GM12878 (cell line): ENCODE measurements around the gene SPOCK1. TPM values are rescaled to one million over a fixed set of nuclear protein-coding genes. Genes with fewer than 3 reads are reported as not detected.

Source experiments
- ATAC-seq: fragments of 200-7000 bp; cut with Tn5 transposase; 3 replicates; pipeline ENCODE4 v1.9.1; 2020; ENCODE audit warnings: mild to moderate bottlenecking, moderate library complexity
- BruUV-seq: library from RNA; stranded (reverse); fragments of 400-500 nt; replicated peaks from 2 replicates; lab custom pipeline; 2021; lab: Mats Ljungman, UMichigan
- CTCF ChIA-PET: fragments of 300-600 bp; sonication (Branson Sonifier 250); formaldehyde crosslinking; extraction: SDS; loops from one replicate; lab custom pipeline; 2021; ENCODE audit warnings: inconsistent platforms; lab: Yijun Ruan, JAX
- POLR2A ChIA-PET: fragments of 350-600 bp; formaldehyde crosslinking; extraction: SDS; loops from one replicate; lab custom pipeline; 2021; ENCODE audit warnings: inconsistent platforms; lab: Charles Lee
- RAD21 ChIA-PET: fragments of 300-600 bp; sonication (Branson Sonifier 250); formaldehyde crosslinking; loops from one replicate; lab custom pipeline; 2023; ENCODE audit warnings: antibody characterized with exemption; ENCODE audit not compliant: unreplicated experiment; lab: Charles Lee
- SMC1A ChIA-PET: fragments of 300-600 bp; sonication (Branson Sonifier 250); formaldehyde crosslinking; loops from one replicate; lab custom pipeline; 2023; ENCODE audit not compliant: unreplicated experiment, uncharacterized antibody; lab: Charles Lee
- DNase-seq: peaks from one replicate; pipeline ENCODE4 v3.0.0-alpha.2; 2011; ENCODE audit warnings: low read depth, low spot score
- FAIRE-seq: peaks from 3 replicates; lab custom pipeline; 2011; peaks lifted over from hg19 to GRCh38; lab: Jason Lieb, UNC
- H2AFZ ChIP-seq: 2 replicates; pipeline ENCODE4 v1.6.0; 2011; ENCODE audit warnings: low read depth, low read length, control low read depth; ENCODE audit not compliant: control insufficient read depth
- H3K27ac ChIP-seq: 2 replicates; pipeline ENCODE4 v1.5.1; 2011; ENCODE audit warnings: control low read depth; ENCODE audit not compliant: control insufficient read depth, insufficient read depth
- H3K27me3 ChIP-seq, 2 experiments: replicated peaks in 1 of 2; 2 replicates each; pipeline versions ENCODE4 v1.6.0 to v1.6.1; 2011; ENCODE audit warnings: low read length in 1 of 2; ENCODE audit not compliant: control insufficient read depth in 2 of 2, insufficient read depth in 2 of 2
- H3K36me3 ChIP-seq, 2 experiments: 2 replicates each; pipeline ENCODE4 v1.5.1; 2011; ENCODE audit warnings: low read length in 1 of 2; ENCODE audit not compliant: control insufficient read depth in 2 of 2, insufficient read depth in 2 of 2
- H3K4me1 ChIP-seq: 2 replicates; pipeline ENCODE4 v1.6.1; 2011; ENCODE audit warnings: mild to moderate bottlenecking, low read length, moderate library complexity, mixed read lengths; ENCODE audit not compliant: control insufficient read depth, insufficient read depth
- H3K4me2 ChIP-seq: 2 replicates; pipeline ENCODE4 v1.6.0; 2011; ENCODE audit warnings: control low read depth; ENCODE audit not compliant: control insufficient read depth, insufficient read depth
- H3K4me3 ChIP-seq: fragments of 200-600 bp; sonication (generic); 2 replicates; pipeline ENCODE4 v1.5.1; 2016
- H3K79me2 ChIP-seq: 2 replicates; pipeline ENCODE4 v1.6.0; 2011; ENCODE audit warnings: low read length; ENCODE audit not compliant: control insufficient read depth, insufficient read depth
- H3K9ac ChIP-seq: 2 replicates; pipeline ENCODE4 v1.8.0; 2011; ENCODE audit warnings: low read length, control low read depth, mixed read lengths; ENCODE audit not compliant: control insufficient read depth, insufficient read depth
- H3K9me3 ChIP-seq: replicated peaks from 3 replicates; pipeline ENCODE4 v1.5.1; 2011; ENCODE audit warnings: mild to moderate bottlenecking, low read length; ENCODE audit not compliant: control insufficient read depth, insufficient read depth
- H4K20me1 ChIP-seq: 2 replicates; pipeline ENCODE4 v1.6.0; 2011; ENCODE audit not compliant: control insufficient read depth, insufficient read depth
- BCL11A ChIP-seq: IDR thresholded peaks from 2 replicates; pipeline ENCODE4 v1.6.1; 2011; ENCODE audit warnings: low read depth, low read length
- CBFB ChIP-seq: IDR thresholded peaks from 2 replicates; pipeline ENCODE4 v1.6.1; 2016; ENCODE audit warnings: antibody characterized with exemption, low read depth
- CREM ChIP-seq: IDR thresholded peaks from 2 replicates; pipeline ENCODE4 v1.6.1; 2014; ENCODE audit warnings: antibody characterized with exemption, low read depth
- GABPA ChIP-seq: IDR thresholded peaks from 2 replicates; pipeline ENCODE4 v1.6.1; 2014; ENCODE audit warnings: antibody characterized with exemption, low read depth, mild to moderate bottlenecking, inconsistent platforms
- HCFC1 ChIP-seq: fragments of 150-350 bp; IDR thresholded peaks from 2 replicates; pipeline ENCODE4 v1.6.1; 2014; ENCODE audit warnings: low read length
- JUNB ChIP-seq: IDR thresholded peaks from 2 replicates; pipeline ENCODE4 v1.6.1; 2016; ENCODE audit warnings: antibody characterized with exemption, mild to moderate bottlenecking
- MTA3 ChIP-seq: IDR thresholded peaks from 2 replicates; pipeline ENCODE4 v1.6.1; 2012; ENCODE audit warnings: low read length, inconsistent platforms, borderline replicate concordance
- POLR2A ChIP-seq: IDR thresholded peaks from 2 replicates; pipeline ENCODE4 v1.6.1; 2011; ENCODE audit warnings: low read depth, mild to moderate bottlenecking, low read length
- RFX5 ChIP-seq: IDR thresholded peaks from 2 replicates; pipeline ENCODE4 v1.6.1; 2011; ENCODE audit warnings: low read depth, low read length, improper control_type of control experiment
- SREBF1 ChIP-seq: IDR thresholded peaks from 2 replicates; pipeline ENCODE4 v1.6.1; 2012; ENCODE audit warnings: mild to moderate bottlenecking, low read length
- TBL1XR1 ChIP-seq: IDR thresholded peaks from 2 replicates; pipeline ENCODE4 v1.6.1; 2012; ENCODE audit warnings: low read depth, low read length, improper control_type of control experiment
- ZNF24 ChIP-seq: fragments of 450-650 bp; IDR thresholded peaks from 2 replicates; pipeline ENCODE4 v1.6.1; 2017; ENCODE audit warnings: antibody characterized with exemption, mild to moderate bottlenecking
- ZNF622 ChIP-seq: fragments of 450-650 bp; IDR thresholded peaks from 2 replicates; pipeline ENCODE4 v1.6.1; 2017; ENCODE audit warnings: mild to moderate bottlenecking, inconsistent platforms
- ZNF687 ChIP-seq: fragments of 450-650 bp; IDR thresholded peaks from 2 replicates; pipeline ENCODE4 v1.6.1; 2017; ENCODE audit warnings: mild to moderate bottlenecking, moderate library complexity
- WGBS: methylation state at CpG from one replicate; pipeline ENCODE4 v1.1.6; 2016; ENCODE audit warnings: low lambda C conversion rate; ENCODE audit not compliant: insufficient replicate concordance, insufficient coverage; ENCODE audit errors: missing lambda C conversion rate; 5-methylcytosine and 5-hydroxymethylcytosine counted together
- in situ Hi-C: fragments of 300-500 bp; cut with MboI; formaldehyde crosslinking; loops from 9 replicates; pipeline ENCODE4 v1.14.3; 2018; ENCODE audit warnings: mixed read lengths
- intact Hi-C: fragments of 100-400 bp; cut with micrococcal nuclease; formaldehyde crosslinking; loops from one replicate; pipeline ENCODE4 v1.14.2; 2022; ENCODE audit not compliant: unreplicated experiment
- polyA plus RNA-seq, 11 experiments: library from polyadenylated mRNA; depleted of rRNA in 4 of 11; unstranded in 6 of 11; stranded (reverse) in 5 of 11; fragments of >200 nt; fragmentation: Nextera tagmentation in 4 of 11; fragmentation: Illumina TruSeq in 1 of 11; extraction: Ambion mirVana in 4 of 11; extraction: Trizol in 1 of 11; gene quantifications; 1 replicate in 1 of 11; 2 replicates in 10 of 11; pipeline versions ENCODE4 v1.2.1 to v1.2.3, GENCODE V29; 2011 to 2016; ENCODE audit warnings: inconsistent platforms in 2 of 11, missing spikeins in 2 of 11, low read depth in 1 of 11
- total RNA-seq, 4 experiments: library from RNA; depleted of rRNA in 3 of 4; stranded (reverse); fragments of >200 nt in 3 of 4; fragmentation: Illumina TruSeq in 1 of 4; extraction: Trizol in 1 of 4; gene quantifications; 2 replicates each; pipeline versions ENCODE4 v1.2.1 to v1.2.3, GENCODE V29; 2013 to 2021

SPOCK1 gene
- total and polyA plus RNA-seq, 10 of the 15 experiments (the other 5 are each of a cell fraction or from before 2014, with no cell fraction given), result 0.06 to 0.68 (median 0.25) TPM; not detected in 3

DNA sequence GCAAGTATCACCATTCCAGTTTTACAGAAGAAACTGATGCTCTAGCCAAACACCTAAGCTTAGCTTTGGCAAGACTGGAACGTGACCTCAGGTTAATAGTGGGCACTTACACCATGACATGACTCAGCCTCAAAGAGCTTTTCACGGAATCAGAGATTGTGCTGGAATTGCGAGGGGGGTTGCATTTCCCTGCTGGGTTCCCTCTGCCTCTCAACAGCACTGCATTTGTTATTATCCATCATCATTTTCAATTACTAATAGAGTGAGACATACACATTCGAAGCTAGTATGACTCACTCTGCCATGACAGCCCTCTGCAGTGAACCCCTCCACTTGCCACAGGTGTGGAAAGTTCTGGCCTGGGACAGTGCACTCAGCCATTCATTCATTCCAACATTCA lies 8.0 kb downstream of the SPOCK1 start:
- FAIRE-seq (no peak), DNase-seq (no peak), ATAC-seq (no peak)
- ChIA-PET RAD21 (interaction anchor here (2.1 kb wide), 1 partner anchor 171 kb away, joined by 6 read pairs; no protein-coding TSS in a partner anchor), SMC1A (interaction anchor here (1.5 kb wide), 1 partner anchor 171 kb away, joined by 4 read pairs; no protein-coding TSS in a partner anchor), CTCF (interaction anchor here (0.9 to 1.7 kb wide), 4 partner anchors 8 to 171 kb away, joined by 3 to 8 read pairs (median 4); partner anchors contain the start of gene SPOCK1), POLR2A (no interaction called here)
- no peak overlapping the region for H2AFZ ChIP-seq
- TF ChIP-seq MTA3 (no peak), ZNF622 (no peak), CREM (no peak), JUNB (no peak), GABPA (no peak), BCL11A (no peak), SREBF1 (no peak), RFX5 (no peak), ZNF24 (no peak), POLR2A (no peak), TBL1XR1 (no peak), CBFB (no peak), HCFC1 (no peak), ZNF687 (no peak)
- H3K4me3 ChIP-seq, result no peak overlapping the region
- H3K79me2 ChIP-seq, result no peaks in the 10 kb centered on the region
- H3K9ac ChIP-seq, result no peak overlapping the region
- H3K27ac ChIP-seq, result no peak overlapping the region
- no peaks in the 10 kb centered on the region for H4K20me1 ChIP-seq
- intact Hi-C loops, result no loop called here
- no peaks in the 10 kb centered on the region for H3K4me1 ChIP-seq
- in situ Hi-C loops, result no loop called here
- 20% methylated on average over 4 of the region's 4 CpGs for WGBS
- no TSS peak for BruUV-seq
- no peak overlapping the region for H3K4me2 ChIP-seq
- no peaks in the 10 kb centered on the region; a peak in 1 of 4 replicates for H3K27me3 ChIP-seq
- H3K9me3 ChIP-seq, result no peaks in the 10 kb centered on the region
- no peaks in the 10 kb centered on the region for H3K36me3 ChIP-seq
